ENCODE data around the gene TBC1D22A. TPM values are rescaled to one million over a fixed set of nuclear protein-coding genes. Genes with fewer than 3 reads are reported as not detected.

The TBC1D22A gene
- total RNA-seq, 1 experiment from 2014 or later = 20.9 TPM

- Histone ChIP-seq H3K4me1 (ENCODE audit: control insufficient read depth in 1 of 2, insufficient read depth in 2 of 2, low read length in 2 of 2) (no peaks in the 10 kb centered on the region), H3K4me2 (ENCODE audit: low read length) (no peak overlapping the region), H3K27me3 (ENCODE audit: insufficient read depth, low read length) (no peaks in the 10 kb centered on the region), H3K27ac (ENCODE audit: low read depth, low read length) (no peak overlapping the region), H2AFZ (ENCODE audit: low read depth, low read length, poor library complexity, severe bottlenecking) (no peak overlapping the region), H3K9me3 (ENCODE audit: control insufficient read depth in 1 of 2, insufficient read depth in 1 of 2, low read depth in 1 of 2, low read length in 2 of 2) (no peaks in the 10 kb centered on the region), H3K4me3 (replicated peaks in 1 of 2; ENCODE audit: low read depth in 1 of 2, low read length in 2 of 2) (no peak overlapping the region), H3K9ac (ENCODE audit: low read length) (no peak overlapping the region), H3K36me3 (ENCODE audit: control insufficient read depth in 1 of 2, insufficient read depth in 2 of 2, low read length in 2 of 2) (no peaks in the 10 kb centered on the region), H3K79me2 (ENCODE audit: insufficient read depth, low read length) (no peaks in the 10 kb centered on the region; the same call in 1 of the 2 replicates), H4K20me1 (ENCODE audit: insufficient read depth) (no peaks in the 10 kb centered on the region), H3K9me2 (ENCODE audit: insufficient read depth) (no peaks in the 10 kb centered on the region)
- DNase-seq (ENCODE audit: low read depth, low spot score) = no peak
- no TSS peak for BruUV-seq (replicated peaks)
- POLR2A ChIA-PET = no interaction called here
- CTCF ChIA-PET = no interaction called here
- TF ChIP-seq SIN3A (IDR thresholded peaks at IDR 0.05; ENCODE audit: low read depth) = no peak
- TF ChIP-seq SP1 (IDR thresholded peaks at IDR 0.05; ENCODE audit: low read depth) = no peak
- no peak for TF ChIP-seq SRF (IDR thresholded peaks at IDR 0.05; ENCODE audit: low read depth)
- no peak for TF ChIP-seq ZNF274 (IDR thresholded peaks at IDR 0.05; ENCODE audit: low read depth, low read length)
- no peak for TF ChIP-seq CBX3 (IDR thresholded peaks at IDR 0.05; ENCODE audit: low read depth)
- no peak for TF ChIP-seq EZH2 (IDR thresholded peaks at IDR 0.05)
- no peak for TF ChIP-seq ELF1 (IDR thresholded peaks at IDR 0.05; ENCODE audit: borderline replicate concordance, low read depth)
- no peak for TF ChIP-seq EZH2phosphoT487 (IDR thresholded peaks at IDR 0.05; ENCODE audit: borderline replicate concordance)
- TF ChIP-seq RAD21 (IDR thresholded peaks at IDR 0.05; ENCODE audit: low read depth) = no peak
- no peak for TF ChIP-seq YY1 (IDR thresholded peaks at IDR 0.05; ENCODE audit: extremely low read depth, insufficient replicate concordance, low read depth, low read length)
- no peak for TF ChIP-seq POLR2A (IDR thresholded peaks at IDR 0.05; ENCODE audit: borderline replicate concordance, extremely low read depth, insufficient read depth, insufficient read length)
- TF ChIP-seq ZFX (IDR thresholded peaks at IDR 0.05) = no peak
- no peak for TF ChIP-seq TCF7L2 (IDR thresholded peaks at IDR 0.05; ENCODE audit: borderline replicate concordance, extremely low read depth, insufficient read depth, insufficient read length)
- TF ChIP-seq ATF3 (IDR thresholded peaks at IDR 0.05) = no peak
- TF ChIP-seq ZBTB33 (IDR thresholded peaks at IDR 0.05; ENCODE audit: extremely low read depth, insufficient replicate concordance, low read length) = no peak
- TF ChIP-seq CEBPB (IDR thresholded peaks at IDR 0.05; ENCODE audit: low read depth) = no peak
- TF ChIP-seq MAX (IDR thresholded peaks at IDR 0.05) = no peak
- TF ChIP-seq REST (IDR thresholded peaks at IDR 0.05; ENCODE audit: low read depth) = no peak
- RAD21 ChIA-PET (ENCODE audit: low non-redundant PET in 1 of 2, low total read pairs in 2 of 2, uncharacterized antibody in 2 of 2, unreplicated experiment in 2 of 2) = no interaction called here
- no peak for ATAC-seq
- intact Hi-C loops (cut with micrococcal nuclease) = no loop called here
These were observed 199.3 kb downstream of the TBC1D22A start for GRCh38 chr22:46961591-46962295.
